ENCODE data around the gene GNA12.

DNA sequence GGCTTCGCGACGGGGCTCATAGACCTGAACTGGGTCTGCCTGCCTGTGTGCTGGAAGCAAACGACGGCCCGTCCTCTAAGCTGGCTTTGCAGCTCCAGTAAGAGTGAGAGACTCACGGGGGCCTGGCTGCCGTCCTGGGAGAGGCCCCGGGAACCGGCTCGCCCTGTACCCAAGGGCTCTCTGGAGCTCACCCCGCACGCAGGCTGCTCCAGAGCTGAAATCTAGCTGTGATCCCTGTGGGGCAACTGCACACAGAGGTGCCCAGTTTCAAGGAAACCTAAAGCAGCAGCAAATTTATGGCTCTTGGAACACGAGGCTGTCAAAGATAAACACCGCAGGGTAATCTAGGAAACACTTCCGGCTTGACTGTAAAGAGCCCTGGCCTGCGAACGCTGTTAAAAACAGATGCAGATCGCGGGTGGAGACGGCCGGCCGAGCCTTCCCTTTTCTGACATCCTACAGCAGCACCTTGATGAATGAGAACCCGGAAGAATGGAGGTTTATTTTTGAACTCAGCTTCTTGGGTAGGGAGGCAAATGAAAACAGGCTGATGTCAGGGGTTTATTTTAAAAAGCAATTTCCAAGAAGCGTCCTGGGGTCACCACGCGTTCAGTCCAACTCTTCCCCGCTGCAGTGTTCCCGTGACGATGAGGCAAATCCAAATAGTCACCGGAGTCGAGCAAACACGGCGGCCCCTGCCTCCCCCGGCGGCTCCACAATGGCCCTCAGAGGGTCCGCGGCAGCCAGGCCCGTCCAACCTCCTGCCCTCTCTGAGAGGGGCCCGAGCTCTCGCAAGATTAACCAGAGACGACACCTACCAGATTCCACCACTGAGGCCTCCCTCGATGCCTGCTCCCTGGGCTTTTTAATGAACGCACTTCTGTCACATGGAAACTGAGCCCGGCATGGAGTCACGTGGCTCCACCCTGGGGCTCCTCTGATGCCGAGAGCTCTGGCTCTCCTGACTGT, 126.5 kb downstream of the GNA12 start:
- TF ChIP-seq CTCF (IDR thresholded peaks at IDR 0.05; ENCODE audit: borderline replicate concordance, extremely low read depth, low read length, poor library complexity, severe bottlenecking) (no peak), EZH2 (IDR thresholded peaks at IDR 0.05; ENCODE audit: borderline replicate concordance, low read depth, low read length, severe bottlenecking) (no peak)

Data from DND-41 (cell line).